Measurements from ENCODE around the gene PHF24.
A peak's percentile ranks its signal among the peaks of the same experiment; 100 is the strongest.
"Not testable (repeated sequence)": the region's sequence is repeated elsewhere in the genome, so short reads cannot be mapped to it uniquely, and the experiment has no call there.

Gene PHF24

GRCh38 chr9:34957492-34958410 is at the start of gene PHF24:
Gene PHF24 (plus strand): TSS chr9:34958285. CDS start chr9:34971299, 13,014 bp downstream.
- no peak for DNase-seq (ENCODE audit: low read depth in 2 of 2)

DNA sequence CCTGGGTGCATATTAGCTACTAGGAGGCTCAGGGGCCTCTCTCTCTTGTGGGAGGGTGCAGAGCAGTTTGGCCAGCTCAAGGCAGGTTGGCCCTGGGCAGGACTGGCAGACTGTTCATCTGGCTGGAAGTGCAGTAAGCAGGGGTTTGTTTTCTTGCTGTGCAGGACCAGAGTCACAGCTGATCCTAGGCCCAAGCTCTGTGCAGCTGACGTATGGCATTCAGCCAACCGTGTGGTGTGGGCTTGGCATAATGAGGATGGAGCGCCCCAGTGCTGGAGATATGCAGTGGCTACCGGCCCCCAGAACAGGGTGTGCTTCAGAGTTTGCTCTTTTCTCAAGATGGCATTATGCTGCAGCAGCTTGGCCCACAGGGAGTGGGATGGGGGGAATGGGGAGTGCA is 31.0 kb upstream of the PHF24 start:
- no peak for DNase-seq (ENCODE audit: low read depth in 2 of 2)

DNA sequence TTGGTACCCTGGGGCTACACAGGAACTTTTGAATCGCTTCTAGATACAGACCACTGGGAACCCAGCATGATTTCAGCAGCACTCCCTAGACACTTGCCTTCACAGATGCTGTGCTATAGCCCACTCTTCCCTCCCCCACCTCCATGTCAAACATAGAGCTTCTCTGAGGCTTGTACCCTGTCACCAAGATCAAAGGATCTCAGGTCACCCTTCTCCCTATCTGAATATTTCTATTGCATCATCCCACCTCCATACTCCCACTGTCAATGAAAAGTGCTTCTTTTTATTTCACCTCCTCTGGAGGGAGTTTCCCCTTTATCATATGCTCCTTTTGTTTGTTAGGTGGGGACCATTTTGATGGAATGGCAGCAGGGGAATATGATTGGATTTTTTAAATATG is 29.2 kb upstream of the PHF24 start:
- DNase-seq (ENCODE audit: low read depth in 2 of 2), result no peak

- DNase-seq (ENCODE audit: low read depth in 2 of 2), result peak; percentile 8 to 9
Measured at GRCh38 chr9:34929506-34930102, 28.5 kb upstream of the PHF24 start.

DNA sequence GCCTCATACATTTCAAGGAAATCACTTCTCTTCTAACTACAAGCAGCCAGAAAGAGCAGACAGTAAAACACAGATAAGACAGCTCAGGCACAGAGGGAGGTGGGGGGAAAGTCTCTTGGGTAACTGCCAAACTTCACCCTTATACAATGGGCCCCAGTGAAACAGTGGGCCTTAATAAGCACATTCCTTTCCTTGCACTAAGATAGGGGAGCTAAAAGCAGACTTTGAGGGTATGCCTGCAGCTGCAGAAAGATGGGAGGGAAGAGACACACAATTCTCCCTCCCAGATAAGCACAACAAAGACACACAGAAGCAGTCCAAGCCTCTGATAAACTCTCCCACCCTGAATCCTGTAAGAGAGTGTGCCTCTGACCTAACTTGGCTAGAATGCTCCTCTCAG is 18.1 kb upstream of the PHF24 start:
- not testable (repeated sequence) for DNase-seq (ENCODE audit: low read depth in 2 of 2)

DNA sequence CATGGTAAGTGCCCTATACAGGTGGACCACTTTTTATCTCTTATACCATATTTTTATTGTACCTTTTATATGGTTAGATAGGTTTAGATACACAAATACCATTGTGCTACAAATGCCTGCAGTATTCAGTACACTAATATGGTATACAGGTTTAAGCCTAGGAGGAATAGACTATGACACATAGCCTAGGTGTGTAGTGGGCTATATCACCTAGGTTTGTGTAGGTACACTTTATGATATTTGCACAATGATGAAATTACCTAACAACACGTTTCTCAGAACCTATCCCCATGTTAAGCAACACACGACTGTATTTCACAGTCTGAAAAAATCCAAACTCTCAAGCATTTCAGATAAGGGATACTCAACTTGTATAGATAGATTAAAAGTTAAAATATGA is 9.6 kb upstream of the PHF24 start:
- DNase-seq (ENCODE audit: low read depth in 2 of 2), result no peak

DNA sequence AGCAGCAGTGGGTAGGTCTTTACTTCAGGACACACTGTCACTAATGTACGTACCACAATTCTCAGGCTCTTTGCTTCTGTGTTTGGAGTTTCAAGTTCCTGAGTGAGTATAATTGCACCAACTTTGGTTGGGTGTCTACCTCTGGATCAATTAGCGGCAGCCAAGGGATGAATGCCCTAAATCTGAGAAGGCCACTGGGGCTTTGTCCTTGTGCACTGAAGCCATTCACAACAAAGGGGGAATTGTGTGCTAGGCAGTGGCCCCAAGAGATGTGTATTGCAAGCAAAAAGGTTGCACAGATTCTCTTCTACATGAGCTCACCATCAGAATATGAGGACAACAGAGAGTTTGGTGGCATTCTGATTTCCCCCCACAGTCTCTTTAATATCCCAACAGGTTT is 3.9 kb upstream of the PHF24 start:
- no peak for DNase-seq (ENCODE audit: low read depth in 2 of 2)

- DNase-seq (ENCODE audit: low read depth in 2 of 2), result not testable (repeated sequence)
Measured at GRCh38 chr9:34956066-34956465, 2.0 kb upstream of the PHF24 start.

- DNase-seq (ENCODE audit: low read depth in 2 of 2), result no peak
Measured at GRCh38 chr9:34956648-34957047, 1.4 kb upstream of the PHF24 start.

DNA sequence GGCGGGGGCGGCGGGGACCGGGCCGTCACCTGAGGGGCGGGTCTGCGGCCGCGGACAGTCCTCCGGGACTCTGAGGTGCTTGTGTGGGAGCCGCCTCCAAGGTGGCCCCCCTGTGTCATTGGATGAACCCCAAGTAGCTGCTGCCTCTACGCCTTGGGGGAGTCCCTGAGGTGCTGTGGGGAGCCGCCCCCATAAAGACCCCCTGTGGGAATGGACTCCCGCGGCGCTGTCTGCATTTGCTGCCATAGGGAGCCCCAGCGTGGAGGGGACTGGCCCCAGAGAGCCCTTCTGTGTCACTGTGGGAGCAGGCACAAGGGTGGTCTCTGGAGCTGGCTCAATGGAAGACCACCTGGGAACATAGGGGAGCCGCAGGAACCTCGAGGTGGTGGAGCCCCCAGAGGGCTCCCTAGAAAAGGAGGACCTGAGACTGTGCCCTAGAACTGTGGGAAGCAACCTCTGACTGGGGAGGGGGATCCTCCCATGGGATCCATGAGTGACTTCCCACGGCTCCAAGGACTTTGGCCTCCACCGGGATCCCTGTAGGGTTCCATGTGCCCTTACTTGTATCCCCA is 412 bp downstream of the PHF24 start:
- DNase-seq (ENCODE audit: low read depth in 2 of 2), result no peak

DNA sequence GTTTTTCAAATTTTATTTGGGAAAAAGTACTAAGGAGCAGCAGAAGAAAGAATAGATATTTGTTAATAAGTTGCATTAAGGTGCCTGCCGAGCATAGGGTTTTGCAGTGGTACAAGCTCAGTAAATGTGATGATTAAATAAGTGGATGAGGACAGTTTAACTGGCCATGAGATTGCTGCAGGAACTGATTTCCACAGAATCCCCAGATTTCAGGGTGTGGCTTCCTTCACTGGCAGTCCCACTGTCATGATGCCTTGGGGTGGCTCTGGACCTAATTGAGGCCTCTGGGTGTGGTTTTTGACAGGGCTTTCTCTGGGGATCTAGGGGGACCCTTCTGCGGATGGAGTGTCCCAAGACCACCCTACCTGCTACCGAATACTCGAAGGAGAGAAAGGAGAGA is 1.4 kb downstream of the PHF24 start:
- no peak for DNase-seq (ENCODE audit: low read depth in 2 of 2)

- no peak for DNase-seq (ENCODE audit: low read depth in 2 of 2)
Measured at GRCh38 chr9:34961574-34962490, 3.7 kb downstream of the PHF24 start.

- no peak for DNase-seq (ENCODE audit: low read depth in 2 of 2)
Measured at GRCh38 chr9:34962546-34962945, 4.5 kb downstream of the PHF24 start.

DNA sequence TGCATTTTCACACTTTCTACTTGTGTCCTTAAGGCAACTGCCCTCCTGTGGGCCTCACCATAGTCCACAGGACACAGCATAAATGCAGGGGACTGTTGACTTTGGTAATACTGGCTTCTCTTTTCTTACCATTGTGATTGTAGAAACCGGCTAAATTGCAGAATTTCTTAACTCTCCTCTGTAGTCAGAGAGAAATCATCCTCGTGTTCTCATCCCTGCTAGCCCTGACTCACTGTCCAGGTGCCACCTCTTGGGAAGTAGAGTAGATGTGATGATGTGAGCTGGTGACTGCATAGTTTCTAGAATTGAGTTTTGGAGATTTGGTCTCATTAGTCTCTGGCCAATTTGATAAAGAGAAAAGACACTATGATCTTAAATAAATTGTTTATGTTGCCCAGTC is 5.5 kb downstream of the PHF24 start:
- DNase-seq (ENCODE audit: low read depth in 2 of 2), result no peak

DNA sequence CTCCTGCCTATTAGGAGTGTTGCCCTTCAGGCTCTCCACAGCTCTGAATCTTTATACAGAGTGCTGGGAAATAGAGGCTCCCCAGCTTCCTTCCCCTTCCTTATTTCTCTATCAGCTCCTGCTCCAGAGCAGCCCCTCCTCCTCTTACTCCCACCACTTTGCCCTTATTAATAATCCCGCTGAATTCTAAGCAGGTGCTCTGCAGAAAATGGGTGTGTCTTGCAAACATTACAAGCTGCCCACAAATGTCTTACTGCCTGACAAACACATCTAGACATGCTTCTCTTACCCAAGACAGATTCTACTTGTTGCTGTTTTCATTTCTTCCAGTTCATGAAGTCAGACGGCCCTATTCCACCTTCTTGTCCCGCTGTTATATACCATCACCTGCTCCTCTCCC is 6.4 kb downstream of the PHF24 start:
- no peak for DNase-seq (ENCODE audit: low read depth in 2 of 2)

GRCh38 chr9:34971146-34971811 is 13.2 kb downstream of the PHF24 start:
- DNase-seq (ENCODE audit: low read depth in 2 of 2), result no peak

DNA sequence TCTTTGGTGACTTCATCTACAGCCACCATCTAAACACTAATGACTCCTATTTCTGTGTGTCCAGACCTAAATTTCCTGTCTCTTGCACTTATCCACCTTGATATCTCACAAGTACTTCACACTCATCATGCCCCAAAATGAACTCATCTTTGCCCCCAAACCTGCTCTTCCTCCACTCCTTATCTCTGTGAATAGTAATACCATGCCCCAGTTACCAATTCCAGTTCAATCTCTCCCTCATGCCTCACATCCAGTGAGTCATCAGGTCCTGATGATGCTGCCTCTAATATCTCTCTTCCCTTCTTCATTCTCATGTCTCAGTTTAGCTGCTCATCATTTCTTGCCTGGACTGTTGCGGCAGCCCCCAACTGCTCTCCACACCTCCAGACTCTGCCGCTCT is 16.6 kb downstream of the PHF24 start:
- no peak for DNase-seq (ENCODE audit: low read depth in 2 of 2)

DNA sequence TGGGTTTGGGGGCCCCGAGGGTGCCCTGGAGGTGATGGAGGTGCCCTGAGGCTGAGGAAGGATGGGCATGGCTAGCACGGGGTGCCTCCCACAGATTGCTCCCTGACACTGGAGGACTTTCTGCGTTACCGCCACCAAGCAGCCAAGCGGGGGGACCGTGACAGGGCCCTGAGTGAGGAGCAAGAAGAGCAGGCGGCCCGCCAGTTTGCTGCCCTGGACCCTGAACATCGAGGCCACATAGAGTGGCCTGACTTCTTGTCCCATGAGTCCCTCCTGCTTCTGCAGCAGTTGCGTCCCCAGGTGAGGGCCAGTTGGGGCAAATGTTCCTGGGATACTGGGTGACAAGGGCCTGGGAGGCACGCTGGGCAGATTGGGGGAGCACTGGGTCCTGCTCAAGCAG is 18.4 kb downstream of the PHF24 start:
- no peak for DNase-seq (ENCODE audit: low read depth in 2 of 2)

DNA sequence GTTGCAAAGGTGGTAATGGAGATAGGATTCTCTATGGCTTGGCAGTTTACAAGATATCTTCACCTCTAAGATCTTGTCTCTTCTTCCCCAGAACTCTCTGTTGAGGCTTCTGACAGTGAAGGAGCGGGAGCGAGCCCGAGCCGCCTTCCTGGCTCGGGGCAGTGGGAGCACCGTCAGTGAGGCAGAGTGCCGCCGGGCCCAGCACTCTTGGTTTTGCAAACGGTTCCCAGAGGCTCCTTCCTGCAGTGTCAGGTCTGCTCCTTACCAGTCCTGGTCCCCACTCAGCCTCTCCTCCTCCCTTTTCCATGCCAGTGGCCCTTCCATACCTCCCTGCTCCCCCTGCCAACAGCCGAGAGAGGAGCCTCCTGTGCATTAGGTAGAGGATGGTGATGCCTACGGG is 18.9 kb downstream of the PHF24 start:
- no peak for DNase-seq (ENCODE audit: low read depth in 2 of 2)

DNA sequence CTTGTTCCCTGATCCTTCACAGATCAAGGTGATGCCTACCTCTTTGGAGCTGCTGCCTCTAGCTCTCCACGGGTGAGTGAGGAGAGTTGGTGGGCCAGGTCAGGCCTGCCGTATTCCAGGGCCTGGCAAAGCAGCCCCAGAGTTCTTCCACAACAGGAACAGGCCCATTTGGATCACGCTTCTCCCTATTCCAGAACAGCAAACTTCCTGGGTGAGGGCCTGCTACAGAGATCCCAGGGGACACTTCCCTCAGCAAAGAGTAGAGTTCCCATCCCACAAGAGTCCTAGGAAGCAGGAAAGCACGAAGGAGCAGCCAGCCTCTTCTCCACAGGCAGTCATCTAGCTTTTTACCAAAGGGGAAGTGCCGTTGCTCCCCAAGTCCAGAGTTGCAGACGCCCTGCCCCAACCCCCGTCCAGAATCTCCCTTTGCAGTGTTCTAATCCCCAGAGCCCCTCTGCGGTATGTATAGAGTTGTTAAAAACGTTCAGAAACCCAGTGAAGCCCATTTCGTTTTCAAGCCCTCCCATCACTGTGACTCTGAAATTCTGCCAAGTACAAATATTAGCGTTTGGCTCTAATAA is 22.2 kb downstream of the PHF24 start:
- no peak for DNase-seq (ENCODE audit: low read depth in 2 of 2)

DNA sequence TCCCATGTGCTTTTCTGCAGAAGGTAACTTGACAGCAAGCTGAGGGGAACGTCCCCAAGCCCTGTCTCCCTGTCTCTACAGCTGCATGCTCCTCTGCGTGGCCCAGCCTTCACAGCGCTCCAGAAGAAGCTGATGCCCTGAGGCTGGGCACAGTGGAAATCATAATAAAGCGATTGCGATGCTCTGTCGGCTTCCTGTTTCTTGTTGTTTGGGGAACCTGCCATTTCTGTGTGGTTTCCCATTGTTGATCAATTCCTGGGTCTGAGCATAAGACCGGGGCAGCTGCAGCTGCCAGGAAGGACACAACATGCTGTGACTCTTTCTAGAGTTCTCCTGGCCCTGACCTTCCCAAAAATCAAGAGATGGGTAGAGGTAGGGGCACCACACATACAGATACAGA is 24.3 kb downstream of the PHF24 start:
- no peak for DNase-seq (ENCODE audit: low read depth in 2 of 2)
